GM12878 (cell line): ENCODE results near the gene PCSK6. TPM values are rescaled to one million over a fixed set of nuclear protein-coding genes. Genes with fewer than 3 reads are reported as not detected.

Source experiments
- ATAC-seq: fragments of 200-7000 bp; cut with Tn5 transposase; 3 replicates; pipeline ENCODE4 v1.9.1; 2020; ENCODE audit warnings: mild to moderate bottlenecking, moderate library complexity
- BruUV-seq: library from RNA; stranded (reverse); fragments of 400-500 nt; replicated peaks from 2 replicates; lab custom pipeline; 2021; lab: Mats Ljungman, UMichigan
- CTCF ChIA-PET: fragments of 300-600 bp; sonication (Branson Sonifier 250); formaldehyde crosslinking; extraction: SDS; loops from one replicate; lab custom pipeline; 2021; ENCODE audit warnings: inconsistent platforms; lab: Yijun Ruan, JAX
- POLR2A ChIA-PET: fragments of 350-600 bp; formaldehyde crosslinking; extraction: SDS; loops from one replicate; lab custom pipeline; 2021; ENCODE audit warnings: inconsistent platforms; lab: Charles Lee
- RAD21 ChIA-PET: fragments of 300-600 bp; sonication (Branson Sonifier 250); formaldehyde crosslinking; loops from one replicate; lab custom pipeline; 2023; ENCODE audit warnings: antibody characterized with exemption; ENCODE audit not compliant: unreplicated experiment; lab: Charles Lee
- SMC1A ChIA-PET: fragments of 300-600 bp; sonication (Branson Sonifier 250); formaldehyde crosslinking; loops from one replicate; lab custom pipeline; 2023; ENCODE audit not compliant: unreplicated experiment, uncharacterized antibody; lab: Charles Lee
- DNase-seq: peaks from one replicate; pipeline ENCODE4 v3.0.0-alpha.2; 2011; ENCODE audit warnings: low read depth, low spot score
- FAIRE-seq: peaks from 3 replicates; lab custom pipeline; 2011; peaks lifted over from hg19 to GRCh38; lab: Jason Lieb, UNC
- H2AFZ ChIP-seq: 2 replicates; pipeline ENCODE4 v1.6.0; 2011; ENCODE audit warnings: low read depth, low read length, control low read depth; ENCODE audit not compliant: control insufficient read depth
- H3K27ac ChIP-seq: 2 replicates; pipeline ENCODE4 v1.5.1; 2011; ENCODE audit warnings: control low read depth; ENCODE audit not compliant: control insufficient read depth, insufficient read depth
- H3K27me3 ChIP-seq, 2 experiments: replicated peaks in 1 of 2; 2 replicates each; pipeline versions ENCODE4 v1.6.0 to v1.6.1; 2011; ENCODE audit warnings: low read length in 1 of 2; ENCODE audit not compliant: control insufficient read depth in 2 of 2, insufficient read depth in 2 of 2
- H3K36me3 ChIP-seq, 2 experiments: 2 replicates each; pipeline ENCODE4 v1.5.1; 2011; ENCODE audit warnings: low read length in 1 of 2; ENCODE audit not compliant: control insufficient read depth in 2 of 2, insufficient read depth in 2 of 2
- H3K4me1 ChIP-seq: 2 replicates; pipeline ENCODE4 v1.6.1; 2011; ENCODE audit warnings: mild to moderate bottlenecking, low read length, moderate library complexity, mixed read lengths; ENCODE audit not compliant: control insufficient read depth, insufficient read depth
- H3K4me2 ChIP-seq: 2 replicates; pipeline ENCODE4 v1.6.0; 2011; ENCODE audit warnings: control low read depth; ENCODE audit not compliant: control insufficient read depth, insufficient read depth
- H3K4me3 ChIP-seq: fragments of 200-600 bp; sonication (generic); 2 replicates; pipeline ENCODE4 v1.5.1; 2016
- H3K79me2 ChIP-seq: 2 replicates; pipeline ENCODE4 v1.6.0; 2011; ENCODE audit warnings: low read length; ENCODE audit not compliant: control insufficient read depth, insufficient read depth
- H3K9ac ChIP-seq: 2 replicates; pipeline ENCODE4 v1.8.0; 2011; ENCODE audit warnings: low read length, control low read depth, mixed read lengths; ENCODE audit not compliant: control insufficient read depth, insufficient read depth
- H3K9me3 ChIP-seq: replicated peaks from 3 replicates; pipeline ENCODE4 v1.5.1; 2011; ENCODE audit warnings: mild to moderate bottlenecking, low read length; ENCODE audit not compliant: control insufficient read depth, insufficient read depth
- H4K20me1 ChIP-seq: 2 replicates; pipeline ENCODE4 v1.6.0; 2011; ENCODE audit not compliant: control insufficient read depth, insufficient read depth
- CHD4 ChIP-seq: fragments of 200-600 bp; sonication (generic); IDR thresholded peaks from 2 replicates; pipeline ENCODE4 v1.6.1; 2016; ENCODE audit warnings: mild to moderate bottlenecking
- CUX1 ChIP-seq: IDR thresholded peaks from 2 replicates; pipeline ENCODE4 v1.6.1; 2012; ENCODE audit warnings: improper control_type of control experiment, low read depth, low read length; ENCODE audit not compliant: insufficient replicate concordance
- EED ChIP-seq: sonication (generic); IDR thresholded peaks from 2 replicates; pipeline ENCODE4 v1.6.1; 2016; ENCODE audit warnings: antibody characterized with exemption, low read depth
- ESRRA ChIP-seq: IDR thresholded peaks from 2 replicates; pipeline ENCODE4 v1.6.1; 2012; ENCODE audit warnings: mild to moderate bottlenecking, low read length, improper control_type of control experiment
- GABPA ChIP-seq: IDR thresholded peaks from 2 replicates; pipeline ENCODE4 v1.6.1; 2014; ENCODE audit warnings: antibody characterized with exemption, low read depth, mild to moderate bottlenecking, inconsistent platforms
- MYB ChIP-seq: fragments of 150-350 bp; IDR thresholded peaks from 2 replicates; pipeline ENCODE4 v1.6.1; 2014; ENCODE audit warnings: mild to moderate bottlenecking, low read depth, low read length, borderline replicate concordance
- NR2C1 ChIP-seq: fragments of 450-650 bp; IDR thresholded peaks from 2 replicates; pipeline ENCODE4 v1.6.1; 2017; ENCODE audit warnings: antibody characterized with exemption, mild to moderate bottlenecking, moderate library complexity
- REST ChIP-seq: IDR thresholded peaks from 2 replicates; pipeline ENCODE4 v1.6.1; 2012; ENCODE audit warnings: mild to moderate bottlenecking, low read depth, low read length
- WGBS: methylation state at CpG from one replicate; pipeline ENCODE4 v1.1.6; 2016; ENCODE audit warnings: low lambda C conversion rate; ENCODE audit not compliant: insufficient replicate concordance, insufficient coverage; ENCODE audit errors: missing lambda C conversion rate; 5-methylcytosine and 5-hydroxymethylcytosine counted together
- in situ Hi-C: fragments of 300-500 bp; cut with MboI; formaldehyde crosslinking; loops from 9 replicates; pipeline ENCODE4 v1.14.3; 2018; ENCODE audit warnings: mixed read lengths
- intact Hi-C: fragments of 100-400 bp; cut with micrococcal nuclease; formaldehyde crosslinking; loops from one replicate; pipeline ENCODE4 v1.14.2; 2022; ENCODE audit not compliant: unreplicated experiment
- polyA plus RNA-seq, 11 experiments: library from polyadenylated mRNA; depleted of rRNA in 4 of 11; unstranded in 6 of 11; stranded (reverse) in 5 of 11; fragments of >200 nt; fragmentation: Nextera tagmentation in 4 of 11; fragmentation: Illumina TruSeq in 1 of 11; extraction: Ambion mirVana in 4 of 11; extraction: Trizol in 1 of 11; gene quantifications; 1 replicate in 1 of 11; 2 replicates in 10 of 11; pipeline versions ENCODE4 v1.2.1 to v1.2.3, GENCODE V29; 2011 to 2016; ENCODE audit warnings: inconsistent platforms in 2 of 11, missing spikeins in 2 of 11, low read depth in 1 of 11
- total RNA-seq, 4 experiments: library from RNA; depleted of rRNA in 3 of 4; stranded (reverse); fragments of >200 nt in 3 of 4; fragmentation: Illumina TruSeq in 1 of 4; extraction: Trizol in 1 of 4; gene quantifications; 2 replicates each; pipeline versions ENCODE4 v1.2.1 to v1.2.3, GENCODE V29; 2013 to 2021
- TF ChIP-seq, protein P1 (sequence below): fragments of 450-650 bp; formaldehyde crosslinking; IDR thresholded peaks from 2 replicates; pipeline ENCODE4 v1.5.0; 2022; ENCODE audit warnings: mild to moderate bottlenecking, missing genetic modification characterization
- TF ChIP-seq, protein P2 (sequence below): fragments of 450-650 bp; IDR thresholded peaks from 2 replicates; pipeline ENCODE4 v1.6.1; 2014; ENCODE audit warnings: mild to moderate bottlenecking

The PCSK6 gene
- total and polyA plus RNA-seq, 10 of the 15 experiments (the other 5 are each of a cell fraction or from before 2014, with no cell fraction given) = 0.19 to 0.67 (median 0.25) TPM; not detected in 4

- ChIA-PET CTCF (no interaction called here), POLR2A (no interaction called here), SMC1A (no interaction called here), RAD21 (no interaction called here)
- ATAC-seq = no peak
- in situ Hi-C loops = no loop called here
- Histone ChIP-seq H4K20me1 (no peaks in the 10 kb centered on the region), H3K4me2 (no peak overlapping the region), H3K4me1 (no peaks in the 10 kb centered on the region), H3K9me3 (no peaks in the 10 kb centered on the region), H3K36me3 (no peaks in the 10 kb centered on the region), H3K9ac (no peak overlapping the region), H3K27ac (no peak overlapping the region), H3K4me3 (no peak overlapping the region), H3K79me2 (no peaks in the 10 kb centered on the region), H3K27me3 (no peaks in the 10 kb centered on the region; a peak in 1 of 4 replicates), H2AFZ (no peak overlapping the region)
- FAIRE-seq = no peak
- BruUV-seq = no TSS peak
- no peak for DNase-seq
- WGBS = 32% methylated on average over 3 of the region's 3 CpGs
- intact Hi-C loops = no loop called here
- TF ChIP-seq REST (no peak), GABPA (no peak), ESRRA (no peak), CUX1 (no peak), EED (no peak), NR2C1 (no peak), MYB (no peak), CHD4 (no peak)
- TF ChIP-seq, protein P1, sequence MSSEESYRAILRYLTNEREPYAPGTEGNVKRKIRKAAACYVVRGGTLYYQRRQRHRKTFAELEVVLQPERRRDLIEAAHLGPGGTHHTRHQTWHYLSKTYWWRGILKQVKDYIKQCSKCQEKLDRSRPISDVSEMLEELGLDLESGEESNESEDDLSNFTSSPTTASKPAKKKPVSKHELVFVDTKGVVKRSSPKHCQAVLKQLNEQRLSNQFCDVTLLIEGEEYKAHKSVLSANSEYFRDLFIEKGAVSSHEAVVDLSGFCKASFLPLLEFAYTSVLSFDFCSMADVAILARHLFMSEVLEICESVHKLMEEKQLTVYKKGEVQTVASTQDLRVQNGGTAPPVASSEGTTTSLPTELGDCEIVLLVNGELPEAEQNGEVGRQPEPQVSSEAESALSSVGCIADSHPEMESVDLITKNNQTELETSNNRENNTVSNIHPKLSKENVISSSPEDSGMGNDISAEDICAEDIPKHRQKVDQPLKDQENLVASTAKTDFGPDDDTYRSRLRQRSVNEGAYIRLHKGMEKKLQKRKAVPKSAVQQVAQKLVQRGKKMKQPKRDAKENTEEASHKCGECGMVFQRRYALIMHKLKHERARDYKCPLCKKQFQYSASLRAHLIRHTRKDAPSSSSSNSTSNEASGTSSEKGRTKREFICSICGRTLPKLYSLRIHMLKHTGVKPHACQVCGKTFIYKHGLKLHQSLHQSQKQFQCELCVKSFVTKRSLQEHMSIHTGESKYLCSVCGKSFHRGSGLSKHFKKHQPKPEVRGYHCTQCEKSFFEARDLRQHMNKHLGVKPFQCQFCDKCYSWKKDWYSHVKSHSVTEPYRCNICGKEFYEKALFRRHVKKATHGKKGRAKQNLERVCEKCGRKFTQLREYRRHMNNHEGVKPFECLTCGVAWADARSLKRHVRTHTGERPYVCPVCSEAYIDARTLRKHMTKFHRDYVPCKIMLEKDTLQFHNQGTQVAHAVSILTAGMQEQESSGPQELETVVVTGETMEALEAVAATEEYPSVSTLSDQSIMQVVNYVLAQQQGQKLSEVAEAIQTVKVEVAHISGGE = no peak
- TF ChIP-seq, protein P2, sequence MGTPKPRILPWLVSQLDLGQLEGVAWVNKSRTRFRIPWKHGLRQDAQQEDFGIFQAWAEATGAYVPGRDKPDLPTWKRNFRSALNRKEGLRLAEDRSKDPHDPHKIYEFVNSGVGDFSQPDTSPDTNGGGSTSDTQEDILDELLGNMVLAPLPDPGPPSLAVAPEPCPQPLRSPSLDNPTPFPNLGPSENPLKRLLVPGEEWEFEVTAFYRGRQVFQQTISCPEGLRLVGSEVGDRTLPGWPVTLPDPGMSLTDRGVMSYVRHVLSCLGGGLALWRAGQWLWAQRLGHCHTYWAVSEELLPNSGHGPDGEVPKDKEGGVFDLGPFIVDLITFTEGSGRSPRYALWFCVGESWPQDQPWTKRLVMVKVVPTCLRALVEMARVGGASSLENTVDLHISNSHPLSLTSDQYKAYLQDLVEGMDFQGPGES = no peak
Measured at GRCh38 chr15:101538177-101538576, 48.7 kb upstream of the PCSK6 start.
